Adrenal gland (tissue), 12 donors: ENCODE data around the gene CEP104. TPM values are rescaled to one million over a fixed set of nuclear protein-coding genes. Genes with fewer than 3 reads are reported as not detected.

Experiments
- DNase-seq, 7 donors: peaks; one replicate each; pipeline ENCODE4 v3.0.0-alpha.2; 2019 to 2020
- H3K27ac ChIP-seq, 5 donors: fragments of 200-600 bp; sonication (generic) in 4 of 5; 1 replicate in 3 of 5; 2 replicates in 2 of 5; pipeline versions ENCODE4 v1.5.1 to v1.8.0; 2016 to 2020; ENCODE audit warnings: mild to moderate bottlenecking in 1 of 5
- H3K27me3 ChIP-seq: fragments of 200-600 bp; 2 replicates; pipeline ENCODE4 v1.8.0; 2021
- H3K36me3 ChIP-seq, 2 donors: fragments of 200-600 bp; replicated peaks in 1 of 2; 1 replicate in 1 of 2; 2 replicates in 1 of 2; pipeline versions ENCODE4 v1.5.1 to v1.8.0; 2018 to 2022
- H3K4me1 ChIP-seq, 2 donors: fragments of 200-600 bp; replicated peaks in 1 of 2; 1 replicate in 1 of 2; 2 replicates in 1 of 2; pipeline versions ENCODE4 v1.5.1 to v1.8.0; 2018 to 2021
- H3K4me3 ChIP-seq, 4 donors: fragments of 200-600 bp; sonication (generic) in 3 of 4; one replicate each; pipeline ENCODE4 v1.5.1; 2016 to 2018
- H3K9me3 ChIP-seq, 3 donors: fragments of 200-600 bp; sonication (generic) in 1 of 3; replicated peaks in 1 of 3; 1 replicate in 2 of 3; 2 replicates in 1 of 3; pipeline versions ENCODE4 v1.5.1 to v1.8.0; 2016 to 2021
- POLR2A ChIP-seq, 2 donors: fragments of 450-650 bp; IDR thresholded peaks; one replicate each; pipeline ENCODE4 v1.6.1; 2017; ENCODE audit warnings: antibody characterized with exemption in 2 of 2, mild to moderate bottlenecking in 2 of 2, moderate library complexity in 1 of 2
- WGBS, 4 donors: extraction: QIAGEN DNeasy Blood & Tissue Kit in 2 of 4; methylation state at CpG; one replicate each; pipeline versions ENCODE4 v1.1.5 to v1.1.7; 2013 to 2017; 5-methylcytosine and 5-hydroxymethylcytosine counted together
- intact Hi-C, 2 donors: fragments of 100-400 bp; cut with DNase I; formaldehyde crosslinking; loops; one replicate each; pipeline versions ENCODE4 v1.14.1 to v1.15.0; 2022 to 2023
- polyA plus RNA-seq, 3 donors: library from polyadenylated mRNA; stranded (reverse); fragments of 200-250 nt in 2 of 3; fragments of 350-450 nt in 1 of 3; fragmentation: Illumina TruSeq in 1 of 3; extraction: RNeasy Lipid Tissue Mini Kit (QIAGEN cat#74804) in 1 of 3; gene quantifications; one replicate each; pipeline ENCODE4 v1.2.3, GENCODE V29; 2013 to 2014
- total RNA-seq, 9 donors: library from RNA; depleted of rRNA in 4 of 9; stranded (reverse); fragments of >200 nt in 4 of 9; fragments of 120-200 nt in 1 of 9; fragmentation: NEBNext Ultra II Directional in 1 of 9; extraction: Animal tissue kit (Norgen Biotek cat#: 25700) in 1 of 9; gene quantifications; one replicate each; pipeline versions ENCODE4 v1.1.0 to v1.2.4, GENCODE V29; 2013 to 2023
- TF ChIP-seq, protein P1 (sequence below), 6 experiments: fragments of 450-650 bp in 4 of 6; fragments of 200-600 bp in 2 of 6; sonication (generic) in 1 of 6; IDR thresholded peaks; 1 replicate in 5 of 6; 2 replicates in 1 of 6; pipeline versions ENCODE4 v1.5.1 to v1.8.0; 2016 to 2021; ENCODE audit warnings: antibody characterized with exemption in 6 of 6, mild to moderate bottlenecking in 2 of 6, moderate library complexity in 1 of 6
- donor health status: healthy with polysubstance abuse.
- donor health status: Bipolar disorder and iron deficiency.
- donor health status: DM: yes; HTN: yes; CAD: no.
- donor health status: DM: no; HTN: no; CAD: no.
- donor health status: DM: no; HTN: no; CAD: no.
- donor health status: DM: yes; HTN: yes; CAD: no.

CEP104 gene
- total and polyA plus RNA-seq, 12 donors = 13.6 to 80.9 (median 38.1) TPM

GRCh38 chr1:3885611-3886010 lies 28.6 kb upstream of the CEP104 start:
- TF ChIP-seq, protein P1, sequence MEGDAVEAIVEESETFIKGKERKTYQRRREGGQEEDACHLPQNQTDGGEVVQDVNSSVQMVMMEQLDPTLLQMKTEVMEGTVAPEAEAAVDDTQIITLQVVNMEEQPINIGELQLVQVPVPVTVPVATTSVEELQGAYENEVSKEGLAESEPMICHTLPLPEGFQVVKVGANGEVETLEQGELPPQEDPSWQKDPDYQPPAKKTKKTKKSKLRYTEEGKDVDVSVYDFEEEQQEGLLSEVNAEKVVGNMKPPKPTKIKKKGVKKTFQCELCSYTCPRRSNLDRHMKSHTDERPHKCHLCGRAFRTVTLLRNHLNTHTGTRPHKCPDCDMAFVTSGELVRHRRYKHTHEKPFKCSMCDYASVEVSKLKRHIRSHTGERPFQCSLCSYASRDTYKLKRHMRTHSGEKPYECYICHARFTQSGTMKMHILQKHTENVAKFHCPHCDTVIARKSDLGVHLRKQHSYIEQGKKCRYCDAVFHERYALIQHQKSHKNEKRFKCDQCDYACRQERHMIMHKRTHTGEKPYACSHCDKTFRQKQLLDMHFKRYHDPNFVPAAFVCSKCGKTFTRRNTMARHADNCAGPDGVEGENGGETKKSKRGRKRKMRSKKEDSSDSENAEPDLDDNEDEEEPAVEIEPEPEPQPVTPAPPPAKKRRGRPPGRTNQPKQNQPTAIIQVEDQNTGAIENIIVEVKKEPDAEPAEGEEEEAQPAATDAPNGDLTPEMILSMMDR (IDR thresholded peaks at IDR 0.05) = no peak
- TF ChIP-seq POLR2A (IDR thresholded peaks at IDR 0.05) = no peak
- Histone ChIP-seq H3K4me1 (no peaks in the 10 kb centered on the region), H3K27ac (no peak overlapping the region), H3K27me3 (no peaks in the 10 kb centered on the region), H3K9me3 (no peaks in the 10 kb centered on the region), H3K36me3 (peaks cover 0 to 49% of the 10 kb centered on the region in 2 donors), H3K4me3 (no peak overlapping the region)
- DNase-seq = no peak
- intact Hi-C loops = no loop called here
- 89 to 94% (median 91%) methylated on average over 3 to 7 of the region's 7 CpGs for WGBS, 4 donors

DNA sequence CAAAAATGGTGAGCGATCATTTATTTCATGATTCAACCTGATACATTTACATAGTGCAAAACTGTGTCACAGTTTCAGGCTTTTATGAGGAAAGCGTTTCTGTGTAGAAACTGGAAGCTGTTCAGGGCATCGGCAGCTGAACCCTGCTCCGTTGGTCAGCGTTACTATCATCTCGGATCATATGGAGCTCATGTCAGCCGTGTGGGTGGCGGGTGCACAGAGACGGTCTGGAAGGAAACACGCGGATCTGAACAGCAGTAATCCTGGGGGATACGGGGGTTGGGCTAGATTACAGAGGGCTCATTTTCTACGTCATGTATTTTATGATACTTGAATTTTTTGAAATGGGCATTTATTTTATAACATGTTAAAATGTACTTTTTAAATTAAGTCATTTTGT lies 28.0 kb upstream of the CEP104 start:
- peaks cover 0 to 43% of the 10 kb centered on the region in 2 donors for H3K36me3 ChIP-seq
- no peak overlapping the region for H3K27ac ChIP-seq
- TF ChIP-seq, protein P1 (IDR thresholded peaks at IDR 0.05) = no peak
- no peak for TF ChIP-seq POLR2A (IDR thresholded peaks at IDR 0.05)
- 93 to 98% (median 95%) methylated on average over 13 of the region's 13 CpGs for WGBS, 4 donors
- no peak for DNase-seq
- intact Hi-C loops = no loop called here
- no peaks in the 10 kb centered on the region for H3K9me3 ChIP-seq
- H3K27me3 ChIP-seq = no peaks in the 10 kb centered on the region
- H3K4me1 ChIP-seq = no peaks in the 10 kb centered on the region
- H3K4me3 ChIP-seq = no peak overlapping the region

DNA sequence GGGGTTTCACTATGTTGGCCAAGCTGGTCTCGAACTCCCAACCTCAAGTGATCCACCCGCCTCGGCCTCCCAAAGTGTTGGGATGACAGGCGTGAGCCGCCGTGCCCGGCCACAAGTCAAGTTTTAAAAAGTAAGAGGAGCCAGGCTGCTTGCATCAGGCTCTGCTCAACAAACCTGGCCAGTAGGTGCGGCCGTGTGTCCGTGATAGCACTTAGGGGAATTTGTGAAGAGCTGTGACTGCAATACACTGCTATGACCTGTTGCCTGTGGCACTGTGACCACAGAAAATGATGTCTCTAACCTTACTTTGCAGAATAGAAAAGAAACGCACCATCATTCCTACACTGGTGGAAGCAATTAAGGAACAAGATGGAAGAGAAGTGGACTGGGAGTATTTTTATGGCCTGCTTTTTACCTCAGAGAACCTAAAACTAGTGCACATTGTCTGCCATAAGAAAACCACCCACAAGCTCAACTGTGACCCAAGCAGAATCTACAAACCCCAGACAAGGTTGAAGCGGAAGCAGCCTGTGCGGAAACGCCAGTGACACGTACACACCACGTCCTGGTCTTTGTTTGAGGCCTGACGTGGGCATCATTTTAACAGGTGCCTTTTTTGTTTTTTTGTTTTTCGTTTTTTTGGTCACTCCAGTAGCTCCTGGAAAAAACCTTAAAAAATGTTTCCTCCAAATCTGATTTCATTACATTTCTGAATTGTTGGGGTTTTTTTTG lies 26.3 kb upstream of the CEP104 start:
- WGBS, 4 donors = 96 to 98% (median 97%) methylated on average over 18 of the region's 18 CpGs
- H3K36me3 ChIP-seq = peaks cover 0 to 29% of the 10 kb centered on the region in 2 donors
- no peaks in the 10 kb centered on the region for H3K27me3 ChIP-seq
- intact Hi-C loops = no loop called here
- H3K4me3 ChIP-seq = no peak overlapping the region
- DNase-seq = no peak
- no peaks in the 10 kb centered on the region for H3K4me1 ChIP-seq
- H3K27ac ChIP-seq = no peak overlapping the region
- peaks cover 0 to 7% (median 0%) of the 10 kb centered on the region in 3 donors for H3K9me3 ChIP-seq
- no peak for TF ChIP-seq POLR2A (IDR thresholded peaks at IDR 0.05)
- TF ChIP-seq, protein P1 (IDR thresholded peaks at IDR 0.05) = no peak

DNA sequence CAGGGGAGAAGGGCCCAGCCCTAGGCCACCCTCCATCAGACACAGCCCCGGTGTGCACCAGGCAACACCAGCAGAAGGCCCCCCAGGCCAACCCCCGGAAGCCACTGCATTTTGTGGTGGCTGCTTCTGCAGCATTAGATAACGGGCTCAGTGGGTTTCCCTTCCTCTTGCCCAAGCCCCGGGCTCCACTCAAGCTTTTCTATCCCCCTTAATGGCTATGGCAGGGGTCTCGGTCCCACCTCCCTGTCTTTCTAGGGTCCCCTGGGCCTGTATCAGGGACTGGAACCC lies 24.1 kb upstream of the CEP104 start:
- H3K27ac ChIP-seq = no peak overlapping the region
- H3K27me3 ChIP-seq = no peaks in the 10 kb centered on the region
- intact Hi-C loops = no loop called here
- no peak overlapping the region for H3K4me3 ChIP-seq
- H3K4me1 ChIP-seq = no peaks in the 10 kb centered on the region
- DNase-seq = no peak
- WGBS, 4 donors = 79 to 100% (median 91%) methylated on average over 4 to 5 of the region's 5 CpGs
- H3K9me3 ChIP-seq = peaks cover 0 to 7% (median 0%) of the 10 kb centered on the region in 3 donors
- TF ChIP-seq POLR2A (IDR thresholded peaks at IDR 0.05) = no peak
- TF ChIP-seq, protein P1 (IDR thresholded peaks at IDR 0.05) = no peak
- H3K36me3 ChIP-seq = peaks cover 0 to 12% of the 10 kb centered on the region in 2 donors
